ENCODE measurements around the gene PRR33.

DNA sequence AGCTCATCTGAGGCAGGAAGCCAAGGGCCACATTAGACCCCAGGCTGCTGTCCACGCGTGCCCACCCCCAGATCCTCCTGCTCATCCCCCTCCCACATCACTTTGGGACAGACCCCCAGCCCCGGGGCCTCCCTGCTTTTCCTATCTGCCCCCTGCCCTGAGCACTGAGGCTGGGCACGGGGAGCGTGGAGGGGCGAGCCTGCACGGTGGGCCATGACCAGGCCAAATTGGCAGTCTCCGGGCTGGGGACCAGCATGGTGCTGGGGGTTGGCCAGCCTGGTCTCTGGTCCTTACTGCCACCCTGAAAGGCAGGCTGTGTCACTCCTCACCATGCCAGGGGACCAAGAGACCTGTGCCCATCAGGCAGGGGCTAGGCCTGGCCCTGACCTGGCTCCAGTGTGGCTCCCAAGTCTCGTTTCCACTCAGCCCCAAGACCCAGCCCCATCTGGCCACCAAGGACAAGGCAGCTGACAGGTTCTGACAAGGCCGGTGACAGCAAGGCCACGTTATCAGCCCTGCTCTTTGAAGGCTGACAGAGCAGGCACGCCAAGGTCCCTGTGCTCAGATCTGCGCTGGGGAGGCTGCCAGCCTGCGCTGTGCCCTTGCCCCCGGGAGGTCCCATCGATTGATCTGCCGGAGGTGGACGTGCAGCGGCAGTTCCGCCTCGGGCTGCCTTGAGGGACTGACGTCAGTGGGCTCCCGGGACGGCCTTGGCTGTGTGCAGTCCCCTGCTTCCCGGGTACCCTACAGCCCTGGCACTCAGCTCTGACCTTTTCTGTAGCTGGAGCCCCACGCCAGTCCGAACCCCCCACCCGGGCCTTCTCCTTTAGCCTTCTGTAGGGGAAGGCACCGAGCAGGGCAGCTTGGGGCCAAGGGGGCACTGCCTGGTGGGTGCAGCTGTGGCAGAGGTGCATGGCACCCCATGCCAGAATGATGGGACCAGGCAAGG is 49.3 kb downstream of the PRR33 start:
- TF ChIP-seq POLR2A (IDR thresholded peaks at IDR 0.05; ENCODE audit: low read depth, low read length) (no peak), PAX5 (IDR thresholded peaks at IDR 0.05; ENCODE audit: insufficient read depth, low read length, severe bottlenecking) (no peak), SPI1 (IDR thresholded peaks at IDR 0.05; ENCODE audit: low read depth, low read length) (no peak)
